HepG2 (cell line): ENCODE results near the gene CHN2. TPM values are rescaled to one million over a fixed set of nuclear protein-coding genes. Genes with fewer than 3 reads are reported as not detected.

Experiments
- CEBPG ChIP-seq: IDR thresholded peaks from 2 replicates; pipeline ENCODE4 v1.6.1; 2016
- DMAP1 ChIP-seq: IDR thresholded peaks from 2 replicates; pipeline ENCODE4 v1.6.1; 2016
- HHEX ChIP-seq: IDR thresholded peaks from 2 replicates; pipeline ENCODE4 v1.6.1; 2016; ENCODE audit warnings: control low read depth
- KAT8 ChIP-seq: IDR thresholded peaks from 2 replicates; pipeline ENCODE4 v1.6.1; 2016; ENCODE audit warnings: missing genetic modification reagents, missing compliant biosample characterization
- KDM5A ChIP-seq: fragments of 200-600 bp; sonication (generic); IDR thresholded peaks from 2 replicates; pipeline ENCODE4 v1.7.0; 2018; ENCODE audit warnings: antibody characterized with exemption, mild to moderate bottlenecking, low read length, borderline replicate concordance
- KDM6A ChIP-seq: IDR thresholded peaks from 2 replicates; pipeline ENCODE4 v1.6.1; 2016; ENCODE audit warnings: low read depth
- NCOA2 ChIP-seq: sonication (generic); formaldehyde crosslinking; IDR thresholded peaks from 2 replicates; pipeline ENCODE4 v1.8.0; 2022; ENCODE audit warnings: inconsistent platforms
- POGZ ChIP-seq: sonication (generic); formaldehyde crosslinking; IDR thresholded peaks from 2 replicates; pipeline ENCODE4 v1.4.0; 2020; ENCODE audit warnings: mild to moderate bottlenecking, missing genetic modification reagents
- RXRA ChIP-seq: sonication (generic); formaldehyde crosslinking; IDR thresholded peaks from 2 replicates; pipeline ENCODE4 v1.5.1; 2020; ENCODE audit warnings: missing genetic modification reagents
- ZNF230 ChIP-seq: sonication (generic); formaldehyde crosslinking; IDR thresholded peaks from 2 replicates; pipeline ENCODE4 v1.4.0; 2020; ENCODE audit warnings: mild to moderate bottlenecking, missing genetic modification reagents
- ZNF383 ChIP-seq: sonication (generic); formaldehyde crosslinking; IDR thresholded peaks from 2 replicates; pipeline ENCODE4 v1.4.0; 2020; ENCODE audit warnings: missing genetic modification reagents, mild to moderate bottlenecking, borderline replicate concordance
- ZNF552 ChIP-seq: sonication (generic); formaldehyde crosslinking; IDR thresholded peaks from 2 replicates; pipeline ENCODE4 v1.9.0; 2022; ENCODE audit warnings: missing genetic modification reagents, mild to moderate bottlenecking, borderline replicate concordance
- ZNF614 ChIP-seq: IDR thresholded peaks from 2 replicates; pipeline ENCODE4 v1.6.1; 2018; ENCODE audit warnings: missing biosample characterization, missing genetic modification reagents, inconsistent platforms, borderline replicate concordance
- ZNF619 ChIP-seq: sonication (generic); formaldehyde crosslinking; IDR thresholded peaks from 2 replicates; pipeline ENCODE4 v1.4.0; 2020; ENCODE audit warnings: mild to moderate bottlenecking, missing genetic modification reagents
- ZNF644 ChIP-seq: IDR thresholded peaks from 2 replicates; pipeline ENCODE4 v1.6.1; 2016; ENCODE audit warnings: low read depth
- ZNF660 ChIP-seq: sonication (generic); formaldehyde crosslinking; IDR thresholded peaks from 2 replicates; pipeline ENCODE4 v1.5.1; 2020; ENCODE audit warnings: mild to moderate bottlenecking, low read depth, missing genetic modification reagents, borderline replicate concordance
- polyA plus RNA-seq, 8 experiments: library from polyadenylated mRNA; depleted of rRNA in 3 of 8; stranded (reverse) in 7 of 8; unstranded in 1 of 8; fragments of >200 nt; fragmentation: Illumina TruSeq in 4 of 8; extraction: Trizol in 4 of 8; gene quantifications; 2 replicates each; pipeline versions ENCODE4 v1.2.1 to v1.2.3, GENCODE V29; 2011 to 2016; ENCODE audit warnings: low read depth in 4 of 8, missing spikeins in 1 of 8, mixed read lengths in 1 of 8; ENCODE audit not compliant: insufficient read depth in 1 of 8
- total RNA-seq, 5 experiments: library from RNA; depleted of rRNA; stranded (reverse); fragments of >200 nt; fragmentation: Illumina TruSeq; extraction: Trizol; gene quantifications; 2 replicates each; pipeline ENCODE4 v1.2.3, GENCODE V29; 2016; ENCODE audit warnings: low read depth in 1 of 5
- TF ChIP-seq, protein P1 (sequence below): sonication (generic); formaldehyde crosslinking; IDR thresholded peaks from 2 replicates; pipeline ENCODE4 v1.4.0; 2020; ENCODE audit warnings: missing genetic modification reagents, borderline replicate concordance
- TF ChIP-seq, protein P2 (sequence below): fragments of 450-650 bp; IDR thresholded peaks from 2 replicates; pipeline ENCODE4 v1.6.1; 2017; ENCODE audit warnings: mild to moderate bottlenecking
- TF ChIP-seq, protein P3 (sequence below), 2 experiments: fragments of 450-650 bp in 1 of 2; sonication (generic) in 1 of 2; formaldehyde crosslinking in 1 of 2; IDR thresholded peaks; 2 replicates each; pipeline versions ENCODE4 v1.6.1 to v1.8.0; 2016 to 2022; ENCODE audit warnings: antibody characterized with exemption in 1 of 2, mild to moderate bottlenecking in 1 of 2, missing genetic modification reagents in 1 of 2

CHN2 gene
- total and polyA plus RNA-seq, 2 of the 13 experiments (the other 11 are each of a cell fraction or from before 2014, with no cell fraction given), result 23.5 to 30.5 TPM

- TF ChIP-seq, protein P1, sequence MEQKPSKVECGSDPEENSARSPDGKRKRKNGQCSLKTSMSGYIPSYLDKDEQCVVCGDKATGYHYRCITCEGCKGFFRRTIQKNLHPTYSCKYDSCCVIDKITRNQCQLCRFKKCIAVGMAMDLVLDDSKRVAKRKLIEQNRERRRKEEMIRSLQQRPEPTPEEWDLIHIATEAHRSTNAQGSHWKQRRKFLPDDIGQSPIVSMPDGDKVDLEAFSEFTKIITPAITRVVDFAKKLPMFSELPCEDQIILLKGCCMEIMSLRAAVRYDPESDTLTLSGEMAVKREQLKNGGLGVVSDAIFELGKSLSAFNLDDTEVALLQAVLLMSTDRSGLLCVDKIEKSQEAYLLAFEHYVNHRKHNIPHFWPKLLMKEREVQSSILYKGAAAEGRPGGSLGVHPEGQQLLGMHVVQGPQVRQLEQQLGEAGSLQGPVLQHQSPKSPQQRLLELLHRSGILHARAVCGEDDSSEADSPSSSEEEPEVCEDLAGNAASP (CRISPR knock-in tag), result no peak; the same call in 1 of the 2 replicates
- TF ChIP-seq DMAP1 (CRISPR knock-in tag) (no peak), KAT8 (CRISPR knock-in tag) (0 out of 2 replicates have a peak, but pooled peaks have one; percentile 33), ZNF552 (CRISPR knock-in tag) (no peak), KDM6A (CRISPR knock-in tag) (0 out of 2 replicates have a peak, but pooled peaks have one; percentile 27), POGZ (peak; percentile 70), ZNF619 (CRISPR knock-in tag) (no peak), RXRA (CRISPR knock-in tag) (no peak), ZNF644 (peak; percentile 86), HHEX (no peak), ZNF230 (CRISPR knock-in tag) (no peak), ZNF383 (CRISPR knock-in tag) (no peak), KDM5A (no peak), ZNF614 (peak; percentile 51; the same call in 1 of the 2 replicates), ZNF660 (CRISPR knock-in tag) (no peak), CEBPG (CRISPR knock-in tag) (peak; percentile 51), NCOA2 (CRISPR knock-in tag) (peak; percentile 49; the same call in 1 of the 2 replicates)
- TF ChIP-seq, protein P2, sequence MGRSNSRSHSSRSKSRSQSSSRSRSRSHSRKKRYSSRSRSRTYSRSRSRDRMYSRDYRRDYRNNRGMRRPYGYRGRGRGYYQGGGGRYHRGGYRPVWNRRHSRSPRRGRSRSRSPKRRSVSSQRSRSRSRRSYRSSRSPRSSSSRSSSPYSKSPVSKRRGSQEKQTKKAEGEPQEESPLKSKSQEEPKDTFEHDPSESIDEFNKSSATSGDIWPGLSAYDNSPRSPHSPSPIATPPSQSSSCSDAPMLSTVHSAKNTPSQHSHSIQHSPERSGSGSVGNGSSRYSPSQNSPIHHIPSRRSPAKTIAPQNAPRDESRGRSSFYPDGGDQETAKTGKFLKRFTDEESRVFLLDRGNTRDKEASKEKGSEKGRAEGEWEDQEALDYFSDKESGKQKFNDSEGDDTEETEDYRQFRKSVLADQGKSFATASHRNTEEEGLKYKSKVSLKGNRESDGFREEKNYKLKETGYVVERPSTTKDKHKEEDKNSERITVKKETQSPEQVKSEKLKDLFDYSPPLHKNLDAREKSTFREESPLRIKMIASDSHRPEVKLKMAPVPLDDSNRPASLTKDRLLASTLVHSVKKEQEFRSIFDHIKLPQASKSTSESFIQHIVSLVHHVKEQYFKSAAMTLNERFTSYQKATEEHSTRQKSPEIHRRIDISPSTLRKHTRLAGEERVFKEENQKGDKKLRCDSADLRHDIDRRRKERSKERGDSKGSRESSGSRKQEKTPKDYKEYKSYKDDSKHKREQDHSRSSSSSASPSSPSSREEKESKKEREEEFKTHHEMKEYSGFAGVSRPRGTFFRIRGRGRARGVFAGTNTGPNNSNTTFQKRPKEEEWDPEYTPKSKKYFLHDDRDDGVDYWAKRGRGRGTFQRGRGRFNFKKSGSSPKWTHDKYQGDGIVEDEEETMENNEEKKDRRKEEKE, result no peak
- TF ChIP-seq, protein P3, sequence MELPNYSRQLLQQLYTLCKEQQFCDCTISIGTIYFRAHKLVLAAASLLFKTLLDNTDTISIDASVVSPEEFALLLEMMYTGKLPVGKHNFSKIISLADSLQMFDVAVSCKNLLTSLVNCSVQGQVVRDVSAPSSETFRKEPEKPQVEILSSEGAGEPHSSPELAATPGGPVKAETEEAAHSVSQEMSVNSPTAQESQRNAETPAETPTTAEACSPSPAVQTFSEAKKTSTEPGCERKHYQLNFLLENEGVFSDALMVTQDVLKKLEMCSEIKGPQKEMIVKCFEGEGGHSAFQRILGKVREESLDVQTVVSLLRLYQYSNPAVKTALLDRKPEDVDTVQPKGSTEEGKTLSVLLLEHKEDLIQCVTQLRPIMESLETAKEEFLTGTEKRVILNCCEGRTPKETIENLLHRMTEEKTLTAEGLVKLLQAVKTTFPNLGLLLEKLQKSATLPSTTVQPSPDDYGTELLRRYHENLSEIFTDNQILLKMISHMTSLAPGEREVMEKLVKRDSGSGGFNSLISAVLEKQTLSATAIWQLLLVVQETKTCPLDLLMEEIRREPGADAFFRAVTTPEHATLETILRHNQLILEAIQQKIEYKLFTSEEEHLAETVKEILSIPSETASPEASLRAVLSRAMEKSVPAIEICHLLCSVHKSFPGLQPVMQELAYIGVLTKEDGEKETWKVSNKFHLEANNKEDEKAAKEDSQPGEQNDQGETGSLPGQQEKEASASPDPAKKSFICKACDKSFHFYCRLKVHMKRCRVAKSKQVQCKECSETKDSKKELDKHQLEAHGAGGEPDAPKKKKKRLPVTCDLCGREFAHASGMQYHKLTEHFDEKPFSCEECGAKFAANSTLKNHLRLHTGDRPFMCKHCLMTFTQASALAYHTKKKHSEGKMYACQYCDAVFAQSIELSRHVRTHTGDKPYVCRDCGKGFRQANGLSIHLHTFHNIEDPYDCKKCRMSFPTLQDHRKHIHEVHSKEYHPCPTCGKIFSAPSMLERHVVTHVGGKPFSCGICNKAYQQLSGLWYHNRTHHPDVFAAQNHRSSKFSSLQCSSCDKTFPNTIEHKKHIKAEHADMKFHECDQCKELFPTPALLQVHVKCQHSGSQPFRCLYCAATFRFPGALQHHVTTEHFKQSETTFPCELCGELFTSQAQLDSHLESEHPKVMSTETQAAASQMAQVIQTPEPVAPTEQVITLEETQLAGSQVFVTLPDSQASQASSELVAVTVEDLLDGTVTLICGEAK (IDR thresholded peaks at IDR 0.05), result peak; percentile 70
- TF ChIP-seq, protein P3 (CRISPR knock-in tag; IDR thresholded peaks at IDR 0.05), result peak; percentile 84; the same call in 1 of the 2 replicates
Observed at GRCh38 chr7:29163854-29164253, 30.7 kb upstream of the CHN2 start (continued).
